Stimulated activated CD4-positive, alpha-beta T cell treated with anti-CD3 and anti-CD28 coated beads, Interleukin-2, amount 100 ng/mL, for 48 hours (primary cell): ENCODE data around the gene KCNA5.

Experiments
- DNase-seq, 2 donors: peaks; one replicate each; pipeline ENCODE4 v3.0.0-alpha.2; 2020

Gene KCNA5

DNA sequence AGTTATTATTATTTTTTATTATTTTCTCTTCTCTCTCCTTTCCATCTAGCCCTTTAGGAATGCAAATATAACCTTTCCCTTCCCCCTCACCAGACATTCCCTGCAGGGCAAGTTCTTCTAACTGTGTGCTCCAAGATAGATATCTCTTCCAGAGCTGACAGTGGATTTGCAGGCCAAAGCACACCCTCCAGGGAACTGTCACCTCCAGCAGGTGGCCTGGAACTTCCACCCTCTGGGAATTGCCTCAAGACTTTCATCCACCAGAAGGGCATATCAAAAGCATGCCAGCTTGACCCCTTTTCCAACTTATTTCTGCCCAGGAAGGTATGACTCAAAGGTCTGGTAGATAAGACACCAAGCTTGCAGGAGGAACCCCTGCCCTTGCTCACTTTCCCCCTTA, 13.6 kb upstream of the KCNA5 start:
- no peak for DNase-seq

- no peak for DNase-seq
Measured at GRCh38 chr12:5031242-5031641, 12.4 kb upstream of the KCNA5 start.

DNA sequence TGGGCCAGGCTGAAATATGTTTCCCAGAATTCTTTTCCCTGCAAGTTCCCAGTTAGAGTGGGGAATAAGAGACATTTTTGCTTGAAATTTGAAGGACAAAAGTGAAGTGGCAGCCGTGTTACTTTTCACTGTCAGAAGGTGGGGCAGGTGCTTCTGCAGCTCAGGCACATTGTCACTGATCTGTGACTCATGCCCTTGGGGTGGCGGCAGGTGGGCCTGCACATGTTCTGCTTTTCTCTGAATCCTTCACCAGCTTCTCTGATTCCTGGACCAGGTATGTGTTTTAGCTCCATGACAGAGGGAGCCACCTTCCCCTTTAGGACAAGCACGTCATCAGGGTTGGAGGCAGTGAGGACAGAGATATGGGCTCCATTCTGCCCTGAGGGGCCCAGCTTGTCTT, 11.7 kb upstream of the KCNA5 start:
- no peak for DNase-seq

DNA sequence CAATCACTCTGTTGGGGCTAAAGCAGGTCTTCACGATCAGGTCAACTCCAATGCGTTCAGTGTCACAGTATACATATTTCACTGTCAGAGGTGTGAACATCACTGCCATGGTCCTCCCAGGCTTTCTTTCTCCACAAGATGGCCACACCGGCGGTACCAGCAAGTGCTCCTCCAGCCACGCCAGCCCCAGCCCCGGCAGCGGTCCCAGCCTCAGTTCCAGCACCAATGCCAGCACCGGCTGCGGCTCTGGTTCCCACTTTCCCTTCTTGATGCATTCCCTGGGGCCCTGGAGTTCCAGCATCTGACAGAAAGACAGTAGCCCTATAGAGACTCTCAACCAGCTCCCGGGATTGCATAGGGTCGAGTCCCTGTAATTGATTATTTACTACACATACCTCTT, 10.9 kb upstream of the KCNA5 start:
- no peak for DNase-seq

- no peak for DNase-seq
Measured at GRCh38 chr12:5033883-5034282, 9.8 kb upstream of the KCNA5 start.

GRCh38 chr12:5034603-5035002, 9.1 kb upstream of the KCNA5 start:
- DNase-seq, result no peak

DNA sequence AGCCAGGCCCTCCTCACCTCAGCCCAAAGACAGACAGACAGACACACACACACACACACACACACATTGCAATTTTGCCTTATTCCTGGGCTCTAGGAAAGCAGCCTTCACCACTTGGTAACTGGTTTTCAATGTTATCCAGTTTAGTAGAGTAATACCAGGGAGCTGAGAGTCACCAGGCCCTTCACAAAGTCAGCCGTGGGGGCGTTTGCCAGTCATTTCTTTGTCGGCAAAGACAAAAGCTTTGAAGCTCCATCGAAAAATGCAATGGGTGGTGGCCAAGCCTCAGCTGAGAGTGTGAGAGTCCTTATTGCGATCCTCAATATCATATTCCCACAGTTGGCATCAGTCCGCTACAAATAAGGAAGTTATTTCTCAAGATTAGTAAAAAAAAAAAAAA, 8.1 kb upstream of the KCNA5 start:
- DNase-seq, result no peak

DNA sequence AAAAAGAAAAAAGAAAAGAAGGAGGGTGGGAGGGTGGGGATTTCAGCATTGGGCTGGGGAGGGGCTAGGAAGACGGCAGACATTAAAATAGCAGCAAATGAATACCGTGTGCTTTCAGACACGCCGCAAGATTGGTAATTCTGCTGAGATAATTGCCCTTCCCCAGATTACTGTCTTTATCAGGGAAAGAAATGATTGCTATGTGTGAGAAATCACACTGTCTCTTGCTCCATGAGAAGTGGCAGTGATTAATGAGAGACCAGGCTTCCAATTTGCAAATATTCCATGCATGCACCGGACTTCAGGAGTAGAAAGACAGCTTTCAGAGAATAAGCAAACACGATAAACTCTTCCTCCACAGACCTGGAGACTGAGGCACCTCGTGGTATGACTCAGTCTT, 7.6 kb upstream of the KCNA5 start:
- no peak for DNase-seq

DNA sequence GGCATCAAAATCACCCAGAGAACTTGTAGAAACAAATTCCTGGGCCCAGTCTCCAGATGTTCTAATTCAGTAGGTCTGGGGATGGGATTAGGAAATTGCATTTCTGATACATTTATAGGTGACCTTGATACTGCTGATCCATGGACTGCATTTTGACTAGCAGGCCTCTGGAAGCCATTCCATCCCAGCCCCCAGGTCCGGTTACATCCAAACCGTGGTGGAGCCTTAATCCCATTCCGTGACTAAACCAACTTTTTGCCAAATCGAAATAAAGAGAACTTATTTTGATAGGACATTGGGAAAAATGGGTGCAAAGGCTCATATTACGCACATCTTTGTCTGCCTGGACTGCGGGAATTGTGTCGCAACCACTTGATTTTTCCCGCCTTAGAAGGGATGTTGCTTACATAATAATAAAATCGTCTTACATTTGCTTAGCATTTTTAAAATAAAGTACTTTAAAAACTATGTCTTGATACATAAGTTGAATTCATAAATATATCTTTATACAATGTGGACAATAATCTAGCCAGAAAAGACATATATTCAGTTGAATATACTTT, 5.8 kb upstream of the KCNA5 start:
- no peak for DNase-seq

DNA sequence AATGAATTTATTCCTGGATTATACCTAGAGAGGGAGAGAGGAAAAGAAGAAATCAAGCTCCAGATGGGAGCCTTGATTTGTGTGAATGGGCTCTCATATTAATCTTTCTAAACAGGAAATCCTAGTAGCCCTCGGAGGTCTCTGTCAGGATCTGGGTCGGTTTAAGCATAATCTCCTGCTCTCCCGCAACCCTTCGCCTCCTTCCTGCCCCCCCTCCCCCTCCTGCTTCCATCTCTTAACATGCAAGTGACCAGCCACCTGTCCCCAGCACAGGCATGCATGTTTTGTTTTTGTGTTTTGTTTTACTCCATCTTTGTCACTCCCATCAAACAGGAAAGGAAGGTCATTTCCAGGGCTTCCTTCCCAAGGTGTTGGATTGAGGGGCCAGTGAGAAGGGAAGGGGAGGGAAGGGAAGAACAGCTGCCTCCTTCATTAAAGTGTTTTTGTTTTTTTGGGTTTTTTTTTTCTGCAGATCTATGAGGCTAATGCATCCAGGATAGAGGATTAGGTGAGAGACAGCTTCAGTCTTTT, 4.8 kb upstream of the KCNA5 start:
- DNase-seq, result no peak

DNA sequence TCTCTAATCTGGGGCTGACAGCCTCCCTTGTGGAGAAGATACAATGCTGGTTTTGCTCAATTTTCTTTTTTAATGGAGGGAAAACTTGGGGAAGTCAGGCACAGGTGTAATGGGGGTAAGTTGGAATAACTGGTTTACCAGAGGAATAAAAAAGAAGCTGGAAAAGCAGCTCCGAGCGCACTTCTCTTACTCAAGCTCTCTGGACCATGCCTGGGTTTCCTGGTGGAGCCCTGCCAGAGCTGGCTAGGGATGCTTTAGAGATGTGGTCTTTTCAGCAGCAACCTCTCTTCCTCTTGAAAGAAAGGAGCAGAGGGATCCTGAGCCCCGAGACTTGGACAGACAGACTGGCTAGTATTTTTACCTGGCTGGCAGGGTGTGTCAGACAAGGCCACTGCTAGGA, 3.9 kb upstream of the KCNA5 start:
- DNase-seq, result no peak

- no peak for DNase-seq
Measured at GRCh38 chr12:5040368-5040767, 3.3 kb upstream of the KCNA5 start.

GRCh38 chr12:5044420-5045295, 979 bp downstream of the KCNA5 start:
- no peak for DNase-seq

- DNase-seq, result no peak
Measured at GRCh38 chr12:5047094-5047493, 3.4 kb downstream of the KCNA5 start.

DNA sequence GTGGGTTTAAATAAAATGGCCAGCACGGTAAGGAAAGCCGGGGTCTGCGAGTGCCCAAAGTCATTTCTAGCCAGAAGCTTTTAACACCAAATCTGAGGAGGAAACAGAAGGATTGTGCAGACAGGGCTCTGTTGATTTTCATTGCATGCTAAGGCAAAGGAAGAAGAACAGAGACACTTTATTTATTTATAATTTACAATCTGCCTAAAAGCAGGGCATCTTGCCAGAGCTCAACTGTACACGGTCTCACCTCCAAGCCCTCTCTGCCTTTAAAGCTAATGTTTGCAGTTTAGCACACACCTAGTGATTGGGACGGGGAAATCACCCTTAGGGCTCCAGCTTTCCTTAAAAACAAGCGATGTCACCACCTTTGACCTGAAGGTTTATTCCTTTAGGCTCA, 4.0 kb downstream of the KCNA5 start:
- no peak for DNase-seq

DNA sequence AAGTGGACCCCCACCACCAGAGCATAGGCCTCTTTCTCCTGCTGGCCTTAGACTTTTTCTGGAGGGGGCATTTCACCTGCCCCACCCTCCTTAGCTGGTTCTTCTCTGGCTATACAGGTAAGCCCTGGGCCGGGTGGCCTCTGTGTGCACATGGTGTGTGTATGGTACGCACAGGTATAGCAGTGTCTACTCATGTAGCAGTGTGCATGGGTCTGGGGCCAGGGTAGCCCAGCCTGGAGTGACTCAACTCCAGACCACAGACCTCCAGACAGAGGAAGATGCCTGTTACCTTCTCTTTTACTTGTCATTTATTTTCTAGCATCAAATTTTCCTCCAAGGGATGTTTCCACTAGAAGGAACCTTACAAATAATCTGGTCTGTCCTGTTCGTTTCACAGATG, 6.9 kb downstream of the KCNA5 start:
- DNase-seq, result no peak

DNA sequence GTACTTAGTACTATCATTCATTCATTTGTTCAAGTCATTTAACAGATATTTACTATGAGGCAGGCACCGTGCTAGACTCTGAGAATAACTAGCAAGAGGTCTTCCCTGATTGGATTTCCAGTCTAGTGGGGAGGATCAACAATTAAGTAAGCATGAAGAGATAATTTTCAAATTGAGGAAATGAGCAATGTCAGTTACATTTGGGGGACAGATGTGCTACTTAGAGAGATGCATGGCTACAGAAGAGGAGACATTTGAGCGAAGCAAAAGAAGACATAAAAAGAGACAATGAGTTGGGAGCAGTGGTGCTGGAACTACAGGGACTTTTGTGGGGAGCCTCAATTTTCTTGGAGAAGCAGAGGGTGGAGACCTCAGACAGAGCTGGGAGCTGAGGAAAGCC, 7.7 kb downstream of the KCNA5 start:
- no peak for DNase-seq

DNA sequence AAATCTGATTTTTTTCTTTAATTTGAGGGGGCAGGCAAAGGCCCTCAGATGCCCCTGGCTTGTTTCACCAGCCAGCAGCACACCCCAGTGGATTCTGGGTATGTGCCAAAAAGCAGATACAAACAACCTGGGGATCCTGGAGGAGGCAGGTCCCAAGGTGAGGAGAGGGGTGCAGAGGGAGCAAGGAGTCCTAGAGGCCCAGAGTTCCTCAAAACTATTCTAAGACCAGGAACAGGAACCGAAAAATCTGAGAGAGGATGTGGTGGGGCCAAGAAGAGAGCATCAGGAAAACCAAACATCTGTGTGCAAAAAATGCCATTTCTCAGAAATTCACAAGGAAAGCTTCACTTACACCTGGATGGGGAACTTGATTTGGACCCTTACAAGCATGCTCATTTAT, 8.2 kb downstream of the KCNA5 start:
- no peak for DNase-seq

DNA sequence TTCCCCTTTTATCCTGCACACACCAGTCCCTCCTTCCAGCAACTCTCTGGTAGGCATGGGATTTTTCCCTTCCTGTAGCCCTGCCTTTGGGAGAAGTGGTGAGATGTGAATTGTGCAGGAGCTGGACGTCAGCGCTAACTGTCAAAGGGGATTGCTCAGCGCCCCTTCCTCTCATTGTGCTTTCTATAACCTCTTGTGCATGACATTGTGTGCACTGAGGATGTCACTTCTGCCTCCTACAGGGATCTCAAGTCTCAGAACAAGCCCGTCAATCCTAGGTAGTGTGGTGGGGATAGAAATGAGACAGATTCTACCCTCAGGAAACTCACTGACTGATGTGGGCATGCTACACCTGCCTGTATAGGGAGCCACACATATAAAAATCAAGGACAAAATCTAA, 8.7 kb downstream of the KCNA5 start:
- DNase-seq, result no peak

GRCh38 chr12:5059358-5059757, 15.7 kb downstream of the KCNA5 start:
- DNase-seq, result no peak

- DNase-seq, result no peak
Measured at GRCh38 chr12:5060958-5061357, 17.3 kb downstream of the KCNA5 start.

- DNase-seq, result no peak
Measured at GRCh38 chr12:5063149-5063548, 19.5 kb downstream of the KCNA5 start.

DNA sequence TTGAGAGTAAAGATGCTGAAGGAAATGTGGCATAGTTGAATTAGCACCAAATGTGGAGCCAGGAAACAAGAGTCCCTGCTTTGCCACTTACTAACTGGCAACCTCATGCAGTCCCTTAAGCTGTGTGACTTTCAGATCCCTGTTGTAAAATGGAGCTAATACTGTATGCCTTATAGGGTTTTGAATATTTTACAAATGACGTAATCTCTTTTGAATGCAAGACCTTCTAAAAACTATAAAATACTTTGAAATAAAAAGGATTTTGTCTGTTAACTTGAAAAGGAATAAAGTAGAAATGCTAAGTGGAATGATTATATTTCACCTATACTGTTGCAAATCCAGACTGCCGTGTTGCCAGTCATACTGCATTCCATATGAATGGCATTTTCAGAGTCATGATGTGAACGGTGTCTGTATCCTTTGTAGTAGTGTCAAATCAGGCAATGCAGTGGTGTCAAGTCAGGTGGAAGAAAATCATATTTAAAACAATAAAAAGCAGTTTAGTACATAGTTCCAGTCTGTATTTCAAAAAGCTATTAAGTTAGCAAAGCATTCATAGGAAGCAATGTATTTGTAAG, 21.3 kb downstream of the KCNA5 start:
- no peak for DNase-seq

GRCh38 chr12:5066251-5066650, 22.6 kb downstream of the KCNA5 start:
- no peak for DNase-seq
